ENCODE results near the gene DLG5.

GRCh38 chr10:77926566-77927401, at the start of gene DLG5:
- peak in 1 of 3 donors; percentile 9 for TF ChIP-seq CTCF (IDR thresholded peaks at IDR 0.05)
- TF ChIP-seq POLR2A (IDR thresholded peaks at IDR 0.05), result no peak
